ENCODE data around the gene TMA7B.

Gene TMA7B

GRCh38 chr22:39954584-39955055 is 5.6 kb upstream of the TMA7B start:
- no peak for DNase-seq (ENCODE audit: low spot score)

GRCh38 chr22:39955675-39956074 is 4.5 kb upstream of the TMA7B start:
- no peak for DNase-seq (ENCODE audit: low spot score)

DNA sequence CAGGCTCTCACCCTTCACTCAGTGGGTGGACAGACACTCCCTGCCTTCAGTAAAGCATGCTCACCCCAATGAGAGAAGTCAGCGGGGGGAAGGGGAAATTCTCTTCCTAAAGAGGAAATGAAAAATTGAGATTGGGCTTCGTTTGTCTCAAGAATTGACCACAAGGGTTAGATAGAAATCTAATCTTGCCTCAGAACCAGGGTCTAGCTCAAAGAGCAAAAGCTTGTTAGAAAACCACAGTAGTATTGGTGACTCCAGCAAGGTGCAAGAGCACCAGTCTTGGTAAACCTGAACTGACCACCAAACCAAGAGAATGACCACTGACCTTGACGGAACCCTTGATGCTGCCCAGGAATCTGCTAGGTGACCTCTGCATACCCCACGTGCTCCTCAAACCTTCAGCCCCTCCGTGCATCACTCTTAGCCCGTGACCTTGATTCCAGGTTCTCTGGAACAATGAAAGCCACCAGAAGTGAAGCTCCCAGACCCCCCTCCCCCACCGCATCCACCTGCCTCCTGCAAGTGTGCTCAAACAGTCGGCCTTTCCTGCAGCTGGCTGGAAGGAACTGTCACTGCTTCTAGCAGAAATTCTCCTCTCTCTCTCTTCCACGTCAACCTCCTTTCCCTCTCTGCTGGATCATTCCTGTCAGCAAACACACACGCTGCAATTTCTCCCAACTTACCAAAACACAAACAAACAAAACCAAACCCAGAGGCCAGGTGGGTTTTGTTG is 3.1 kb upstream of the TMA7B start:
- DNase-seq (ENCODE audit: low spot score): no peak

DNA sequence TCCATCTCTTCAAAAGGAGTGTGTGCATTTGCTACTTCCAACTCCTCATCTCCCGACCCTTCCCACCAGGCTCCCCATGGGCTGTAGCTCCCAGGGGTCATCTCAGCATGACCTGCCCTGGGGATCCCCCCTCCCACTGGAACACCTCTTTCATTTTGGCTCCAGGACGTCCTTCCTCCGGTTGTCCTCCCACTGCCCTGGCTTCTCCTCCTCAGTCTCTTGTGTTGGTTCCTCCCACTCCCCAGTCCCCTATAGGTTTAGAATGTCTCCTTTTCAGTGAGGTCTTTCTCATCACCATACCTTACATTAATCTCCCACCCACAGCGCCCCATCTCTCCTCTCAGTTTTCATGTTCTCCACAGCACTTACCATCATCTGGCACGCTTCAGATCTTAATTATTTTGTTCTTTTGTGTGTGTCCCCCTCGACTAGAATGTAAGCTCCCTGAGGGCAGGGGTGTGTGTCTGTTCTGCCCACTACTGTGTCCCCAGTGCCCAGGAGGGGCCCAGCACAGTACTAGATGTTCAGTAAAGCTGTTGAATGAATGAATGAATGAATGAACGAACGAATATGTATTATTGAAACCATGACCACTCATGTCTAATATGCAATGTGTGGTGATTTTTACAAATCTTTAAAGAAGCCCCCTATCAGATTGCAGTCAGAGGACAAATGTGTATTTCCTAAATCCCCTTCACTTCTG is 2.0 kb upstream of the TMA7B start:
- no peak for DNase-seq (ENCODE audit: low spot score)

DNA sequence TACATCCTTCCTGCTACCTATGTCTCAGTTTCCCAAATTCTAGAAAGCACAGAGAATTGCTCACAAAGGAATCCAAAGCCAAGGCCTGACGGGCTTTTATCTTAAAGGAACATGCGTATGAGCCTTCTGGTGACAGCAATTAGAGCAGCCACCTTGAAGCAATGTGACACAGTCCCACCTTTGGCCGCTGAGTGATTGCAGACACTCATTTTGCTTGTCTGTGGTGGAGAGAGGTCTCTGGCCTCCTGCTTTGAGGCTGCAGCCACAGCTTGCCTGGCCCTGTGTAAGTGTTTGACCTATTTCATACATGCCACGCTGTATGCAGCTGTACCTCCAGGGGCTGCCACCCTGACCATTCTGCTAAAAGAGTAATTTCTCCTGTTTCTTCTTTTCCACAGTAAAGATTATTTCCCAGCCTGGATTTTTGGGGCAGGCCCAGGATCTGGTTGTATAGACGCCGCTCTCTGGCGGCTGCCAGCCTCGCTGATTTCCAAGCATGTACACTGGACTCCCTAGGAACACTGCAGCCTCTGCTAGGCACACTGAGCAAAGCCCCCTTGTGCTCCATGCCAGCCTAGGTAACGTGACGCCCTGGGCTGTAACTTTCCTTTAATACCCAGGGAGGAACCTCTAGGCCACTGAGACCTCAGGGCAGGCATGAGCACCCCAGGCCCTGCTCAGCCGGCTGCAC is 1.1 kb upstream of the TMA7B start:
- no peak for DNase-seq (ENCODE audit: low spot score)

DNA sequence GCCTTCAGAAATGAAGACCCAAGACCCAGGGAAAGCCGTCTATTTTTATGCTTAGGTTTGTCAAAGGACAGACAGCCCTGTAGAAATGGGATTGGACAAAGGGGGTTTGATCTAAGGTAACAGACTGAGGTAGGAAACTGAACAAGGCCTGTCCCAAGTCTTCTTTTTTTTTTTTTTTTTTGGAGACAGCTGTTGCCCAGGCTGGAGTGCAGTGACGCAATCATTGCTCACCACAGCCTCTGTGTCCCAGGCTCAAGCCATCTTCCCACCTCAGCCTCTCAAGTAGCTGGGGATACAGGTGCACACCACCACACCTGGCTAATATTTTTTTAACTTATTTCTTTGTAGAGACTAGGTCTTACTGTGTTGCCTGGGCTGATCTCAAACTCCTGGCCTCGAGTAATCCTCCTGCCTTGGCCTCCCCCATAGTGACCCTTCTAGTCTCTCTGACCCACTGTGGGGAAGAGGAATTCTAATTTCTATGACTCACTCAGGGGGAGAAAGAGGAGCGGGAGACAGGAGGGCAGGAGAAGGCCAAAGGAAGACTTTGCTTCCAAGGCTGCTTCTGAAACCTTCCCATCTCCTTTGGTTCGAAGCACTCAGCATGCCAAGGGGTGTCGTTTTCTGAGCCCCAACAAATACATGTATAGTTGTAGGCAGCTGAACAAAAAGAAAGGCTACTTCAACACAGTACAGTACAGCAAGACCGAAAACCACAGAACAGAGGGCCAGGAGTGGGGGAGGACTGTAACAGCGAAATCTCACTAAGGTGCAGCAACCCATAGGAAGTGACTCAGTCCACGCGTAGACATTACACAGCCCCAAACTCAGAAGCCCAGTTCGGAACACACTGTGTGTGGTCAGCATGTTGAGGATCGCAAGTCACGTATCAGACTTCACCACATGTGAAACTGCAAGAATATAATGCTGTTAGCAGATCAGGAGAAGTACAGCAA is 872 bp downstream of the TMA7B start:
- DNase-seq (ENCODE audit: low spot score): no peak

GRCh38 chr22:39962071-39962470 is 1.9 kb downstream of the TMA7B start:
- DNase-seq (ENCODE audit: low spot score): no peak

DNA sequence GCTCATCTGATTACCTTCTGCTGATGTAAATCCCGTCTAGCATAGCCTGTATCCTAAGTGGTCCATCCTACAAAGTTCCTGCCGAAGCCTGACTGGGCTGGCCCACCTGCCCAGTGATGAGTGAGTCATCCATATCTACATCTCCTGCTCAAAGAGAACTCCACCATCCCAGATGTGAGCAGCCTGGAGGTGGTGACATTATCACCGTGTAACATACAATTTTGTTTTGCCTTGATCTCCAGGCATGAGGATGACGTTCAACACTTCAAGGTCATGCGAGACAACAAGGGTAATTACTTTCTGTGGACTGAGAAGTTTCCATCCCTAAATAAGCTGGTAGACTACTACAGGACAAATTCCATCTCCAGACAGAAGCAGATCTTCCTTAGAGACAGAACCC is 5.6 kb downstream of the TMA7B start:
- DNase-seq (ENCODE audit: low spot score): no peak

- no peak for DNase-seq (ENCODE audit: low spot score)
These were observed 6.3 kb downstream of the TMA7B start for GRCh38 chr22:39966470-39966869.

GRCh38 chr22:39967103-39967829 is 7.1 kb downstream of the TMA7B start:
- DNase-seq (ENCODE audit: low spot score): no peak

- no peak for DNase-seq (ENCODE audit: low spot score)
These were observed 8.1 kb downstream of the TMA7B start for GRCh38 chr22:39967996-39968972.

- no peak for DNase-seq (ENCODE audit: low spot score)
These were observed 10.5 kb downstream of the TMA7B start for GRCh38 chr22:39970742-39971141.

GRCh38 chr22:39972641-39973040 is 12.4 kb downstream of the TMA7B start:
- no peak for DNase-seq (ENCODE audit: low spot score)

DNA sequence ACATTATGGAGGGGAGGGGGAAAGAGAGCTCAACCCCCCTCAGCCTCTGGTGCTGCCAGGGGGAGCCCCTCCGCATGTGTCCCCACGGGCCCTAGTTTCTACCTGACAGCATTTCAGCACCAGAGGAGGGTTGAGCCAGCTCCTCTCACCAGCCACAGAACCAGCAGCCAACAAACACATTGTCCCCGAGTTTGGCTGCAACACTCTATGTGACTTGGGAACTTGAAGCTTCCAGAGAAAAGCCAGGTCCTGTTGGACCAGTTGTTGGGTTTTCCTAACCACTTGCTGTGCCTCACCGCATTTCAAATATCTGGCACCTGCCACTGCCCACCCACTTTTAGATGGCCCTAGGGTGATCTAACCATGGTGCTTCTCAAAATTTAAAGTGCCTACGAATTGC is 13.5 kb downstream of the TMA7B start:
- DNase-seq (ENCODE audit: low spot score): no peak

GRCh38 chr22:39974065-39974464 is 13.9 kb downstream of the TMA7B start:
- no peak for DNase-seq (ENCODE audit: low spot score)

GRCh38 chr22:39979048-39979447 is 18.9 kb downstream of the TMA7B start:
- no peak for DNase-seq (ENCODE audit: low spot score)

DNA sequence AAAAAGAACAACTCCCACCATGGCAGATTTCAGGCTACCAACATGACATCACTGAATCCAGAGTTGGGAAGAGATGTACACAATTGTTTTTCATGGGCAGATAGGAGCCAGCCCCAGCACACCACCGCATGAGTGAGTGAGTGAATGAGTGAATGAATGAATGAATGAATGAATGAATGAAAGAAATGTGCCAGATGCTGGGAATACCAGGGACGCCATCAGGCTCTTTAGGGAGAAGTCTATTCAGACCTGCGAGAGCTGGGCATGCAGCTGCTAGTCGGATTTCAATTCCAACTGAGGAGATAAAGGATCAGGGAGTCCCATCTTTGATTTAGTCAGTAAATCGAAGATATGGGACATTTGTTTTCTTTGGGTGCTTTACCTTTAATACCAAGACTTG is 19.3 kb downstream of the TMA7B start:
- DNase-seq (ENCODE audit: low spot score): no peak

GRCh38 chr22:39980596-39980995 is 20.4 kb downstream of the TMA7B start:
- no peak for DNase-seq (ENCODE audit: low spot score)

- no peak for DNase-seq (ENCODE audit: low spot score)
These were observed 23.1 kb downstream of the TMA7B start for GRCh38 chr22:39983346-39983745.

DNA sequence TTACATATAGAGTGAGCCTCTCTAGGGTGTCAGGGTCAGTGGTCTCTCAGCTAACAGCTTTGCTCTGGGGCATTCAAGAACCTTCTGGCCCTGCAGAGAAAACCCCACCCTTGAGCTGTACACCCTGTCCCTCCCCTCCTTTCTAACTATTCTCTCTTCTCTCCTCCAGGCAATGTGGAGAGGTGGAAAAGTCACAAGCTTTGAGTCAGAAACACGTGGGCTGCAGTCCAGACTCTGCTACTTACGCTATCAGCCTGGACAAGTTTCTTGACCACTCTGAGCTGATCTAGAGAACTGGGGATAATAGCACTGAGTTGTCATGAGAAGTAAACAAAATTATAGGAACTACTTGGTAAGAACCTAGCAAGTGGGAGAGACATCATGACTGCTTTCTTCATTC is 23.8 kb downstream of the TMA7B start:
- DNase-seq (ENCODE audit: low spot score): no peak

All from cerebellar cortex (tissue), 1 donor.